ENCODE data around the gene PTCD1.

DNA sequence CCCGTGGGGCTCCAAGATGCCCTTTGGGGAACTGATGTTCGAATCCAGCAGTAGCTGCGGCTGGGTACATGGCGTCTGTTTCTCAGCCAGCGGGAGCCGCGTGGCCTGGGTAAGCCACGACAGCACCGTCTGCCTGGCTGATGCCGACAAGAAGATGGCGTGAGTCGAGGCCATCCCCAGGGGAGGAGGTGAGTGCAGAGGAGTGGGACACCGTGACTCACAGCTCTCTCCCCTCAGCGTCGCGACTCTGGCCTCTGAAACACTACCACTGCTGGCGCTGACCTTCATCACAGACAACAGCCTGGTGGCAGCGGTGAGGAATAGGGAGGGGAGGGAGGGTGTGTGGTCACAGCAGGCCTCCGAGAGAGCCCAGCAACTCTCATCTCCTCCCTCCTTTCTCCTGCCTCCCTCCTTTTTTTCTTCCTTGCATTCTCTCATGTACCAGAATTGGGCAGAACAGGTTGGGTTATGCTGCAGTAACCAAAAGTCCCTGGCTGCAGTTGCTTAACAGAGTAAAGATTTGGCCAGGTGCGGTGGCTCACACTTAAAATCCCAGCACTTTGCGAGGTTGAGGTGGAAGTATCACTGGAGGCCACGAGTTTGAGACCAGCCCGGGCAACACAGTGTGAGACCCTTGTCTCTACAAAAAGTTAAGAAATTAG is 47.5 kb downstream of the PTCD1 start:
- no peak for TF ChIP-seq ZNF121 (CRISPR knock-in tag; IDR thresholded peaks at IDR 0.05)
- TF ChIP-seq CTCF (IDR thresholded peaks at IDR 0.05) = no peak
- TF ChIP-seq NFATC4 (CRISPR knock-in tag; IDR thresholded peaks at IDR 0.05) = no peak

Data from WTC11 (cell line).